HL-60/S4 treated with phorbol 12-myristate 13-acetate at 8.2 ng/mL for 4 days and 3 days (cell line): ENCODE measurements around the gene TCF7.

ENCODE experiments used
- in situ Hi-C: fragments of 300-500 bp; cut with MboI; formaldehyde crosslinking; loops from 2 replicates; pipeline ENCODE4 v1.15.0; 2022; ENCODE audit warnings: low sequenced_read_pairs

The TCF7 gene

DNA sequence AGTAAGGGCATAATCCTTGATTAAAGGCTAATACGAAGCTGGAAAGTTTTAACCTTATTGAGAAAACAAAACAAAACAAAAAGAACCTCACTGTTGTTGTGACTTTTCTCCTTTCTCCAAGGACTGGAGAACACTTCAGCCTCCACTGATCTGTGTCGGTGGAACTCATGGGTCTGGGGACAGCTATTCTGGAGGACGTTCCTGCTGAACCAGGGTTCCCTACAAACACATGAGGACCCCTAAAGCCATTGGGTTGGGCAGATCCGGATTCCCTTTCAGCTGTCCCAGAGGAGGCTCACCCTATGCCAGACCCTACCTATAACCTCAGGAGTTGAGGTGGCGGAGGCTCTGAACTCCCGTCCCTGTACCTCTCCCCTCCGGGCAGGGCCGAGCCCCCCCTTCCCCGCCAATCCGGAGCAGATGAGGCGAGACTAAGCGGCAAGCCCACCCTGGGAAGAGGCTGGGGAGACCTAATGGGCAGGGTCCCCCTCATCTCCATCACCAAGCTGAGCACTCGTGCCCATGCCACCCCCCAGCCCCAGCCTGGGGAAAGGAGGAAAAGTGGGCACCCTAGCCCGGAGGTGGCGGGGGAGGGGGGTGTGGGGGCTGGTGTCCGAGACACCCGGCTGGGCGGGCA, 1.6 kb upstream of the TCF7 start:
- in situ Hi-C loops = no loop called here

DNA sequence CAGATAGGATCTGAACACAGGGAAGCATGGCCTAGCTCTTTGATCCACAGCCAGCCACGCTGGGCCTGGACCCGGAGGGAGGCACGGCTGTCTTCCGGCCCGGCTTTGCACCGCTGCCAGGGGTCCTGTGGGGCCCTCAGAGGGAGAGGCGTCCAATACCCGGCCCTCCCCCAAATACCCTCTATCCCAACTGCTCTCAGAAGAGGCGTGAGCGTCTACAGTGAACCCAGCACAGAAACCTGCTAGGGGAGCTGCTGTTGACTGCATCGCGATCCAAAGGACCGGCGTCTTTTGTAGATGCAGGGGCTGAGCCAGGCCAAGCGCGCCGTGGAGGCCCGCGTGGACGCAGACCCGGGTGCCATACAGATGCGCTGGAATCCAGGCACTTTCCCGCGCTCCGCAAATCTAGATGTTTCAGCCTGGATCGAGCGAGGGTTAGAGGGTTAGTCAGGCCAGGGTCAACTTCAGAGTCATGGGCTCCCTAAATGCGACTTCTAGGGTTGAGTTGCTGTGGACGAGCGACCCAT, 1.1 kb upstream of the TCF7 start:
- in situ Hi-C loops = no loop called here

DNA sequence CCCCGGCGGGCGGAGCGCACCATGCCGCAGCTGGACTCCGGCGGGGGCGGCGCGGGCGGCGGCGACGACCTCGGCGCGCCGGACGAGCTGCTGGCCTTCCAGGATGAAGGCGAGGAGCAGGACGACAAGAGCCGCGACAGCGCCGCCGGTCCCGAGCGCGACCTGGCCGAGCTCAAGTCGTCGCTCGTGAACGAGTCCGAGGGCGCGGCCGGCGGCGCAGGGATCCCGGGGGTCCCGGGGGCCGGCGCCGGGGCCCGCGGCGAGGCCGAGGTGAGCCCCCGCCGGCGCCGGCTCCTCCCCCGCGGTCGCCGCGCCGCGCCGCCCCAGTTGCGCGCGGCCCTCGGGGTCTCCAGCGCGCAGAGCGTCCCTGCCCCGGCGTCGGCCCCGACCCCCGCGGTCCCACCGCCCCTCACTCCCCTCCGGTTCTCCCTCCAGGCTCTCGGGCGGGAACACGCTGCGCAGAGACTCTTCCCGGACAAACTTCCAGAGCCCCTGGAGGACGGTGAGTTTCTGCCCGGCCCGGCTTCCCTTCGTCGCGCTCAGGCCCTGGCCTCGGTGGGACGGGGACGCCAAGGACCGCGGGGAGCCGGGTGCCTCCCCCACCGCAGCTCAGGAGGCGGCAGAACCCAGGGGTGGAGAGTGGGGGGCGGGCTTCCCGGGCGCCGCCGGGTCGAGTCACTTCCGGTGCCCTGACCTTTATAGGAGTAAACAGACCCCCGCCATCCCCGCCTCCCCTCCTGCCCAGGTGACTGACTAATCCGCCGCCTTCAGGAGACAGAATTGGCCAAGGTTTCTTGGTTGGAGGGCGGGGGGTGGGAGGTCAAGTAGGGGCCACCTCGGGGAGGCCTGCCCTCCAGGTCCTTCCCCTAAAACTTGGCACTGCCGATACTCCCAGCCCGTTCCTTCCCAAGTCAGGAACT, 665 bp downstream of the TCF7 start:
- in situ Hi-C loops = no loop called here

DNA sequence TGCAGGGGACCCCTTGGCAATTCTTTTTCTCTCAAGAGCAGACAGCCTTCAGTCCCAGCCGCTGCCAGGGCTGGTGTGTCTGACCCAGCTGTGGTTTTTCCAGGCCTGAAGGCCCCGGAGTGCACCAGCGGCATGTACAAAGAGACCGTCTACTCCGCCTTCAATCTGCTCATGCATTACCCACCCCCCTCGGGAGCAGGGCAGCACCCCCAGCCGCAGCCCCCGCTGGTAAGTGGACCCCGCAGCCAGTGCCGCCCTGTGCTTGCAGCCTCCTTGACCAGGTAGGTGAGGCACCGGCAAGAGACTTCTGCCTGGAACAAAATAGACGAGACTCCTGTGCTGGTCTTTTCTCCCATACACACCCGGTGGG, 1.3 kb downstream of the TCF7 start:
- in situ Hi-C loops = no loop called here

DNA sequence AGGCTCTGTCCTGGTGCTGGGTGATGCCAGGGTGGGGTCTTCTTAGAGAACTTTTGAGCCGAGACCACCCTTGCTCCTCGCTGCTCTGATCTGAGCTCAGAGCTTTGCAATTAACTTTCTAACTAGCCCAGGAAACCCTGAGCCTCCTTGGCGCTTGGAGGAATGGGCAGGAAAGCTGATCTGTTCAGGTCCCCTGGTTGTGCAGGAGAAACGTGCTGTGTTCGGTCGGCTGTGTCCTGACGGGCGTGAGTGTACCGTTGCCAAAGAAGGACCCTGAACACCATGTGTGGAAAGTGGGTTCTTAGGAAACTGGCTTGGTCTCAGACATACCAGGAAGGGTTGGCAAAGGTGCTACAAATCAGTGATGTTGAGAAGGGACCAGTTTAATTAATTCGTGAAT, 1.8 kb downstream of the TCF7 start:
- in situ Hi-C loops = no loop called here

DNA sequence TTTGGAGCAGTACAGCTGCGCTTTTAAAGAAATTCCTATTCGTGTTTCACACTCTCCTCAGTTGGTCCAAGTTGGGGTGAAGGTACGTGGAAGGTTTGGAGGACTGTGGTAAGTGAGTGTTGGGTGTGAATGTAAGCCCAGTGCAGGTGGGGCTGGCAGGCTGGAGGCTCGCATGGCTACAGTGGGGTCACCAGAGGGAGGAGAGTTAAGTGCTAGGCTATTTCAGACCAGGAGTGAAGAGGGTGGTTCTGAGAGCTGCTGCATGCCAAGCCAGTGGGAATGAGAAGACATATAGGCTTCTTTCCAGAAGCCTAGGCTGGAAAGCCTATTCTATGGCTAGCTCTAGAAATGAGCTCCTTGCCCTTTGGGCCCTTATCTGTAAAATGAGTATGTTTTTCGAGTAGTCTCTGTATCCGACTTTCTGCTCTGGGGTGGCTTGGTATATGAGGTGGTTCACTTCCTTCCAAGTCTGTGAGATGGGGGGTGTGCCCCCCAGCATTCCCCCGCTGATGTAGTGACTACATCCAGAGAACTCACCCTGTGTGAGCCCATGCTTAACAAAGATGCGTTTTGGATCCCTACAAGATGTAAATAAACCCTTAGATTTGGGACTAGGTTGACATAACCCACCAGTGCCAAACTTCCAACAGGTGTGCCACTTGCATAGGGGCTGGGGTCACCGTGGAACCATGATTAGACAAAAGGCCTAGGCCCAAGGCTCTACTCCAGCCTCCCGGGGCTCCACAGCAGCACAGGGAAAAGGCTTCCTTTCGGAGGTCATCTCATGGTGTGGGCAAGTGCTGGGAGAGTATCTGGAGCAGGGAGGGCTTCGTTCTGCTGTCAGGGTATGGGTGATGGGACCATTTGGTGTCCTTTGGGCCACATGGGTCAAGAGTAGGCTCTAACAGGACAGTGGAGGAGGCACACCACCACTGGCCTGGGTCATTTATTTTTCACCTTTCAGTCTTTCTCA, 2.6 kb downstream of the TCF7 start:
- in situ Hi-C loops = no loop called here

DNA sequence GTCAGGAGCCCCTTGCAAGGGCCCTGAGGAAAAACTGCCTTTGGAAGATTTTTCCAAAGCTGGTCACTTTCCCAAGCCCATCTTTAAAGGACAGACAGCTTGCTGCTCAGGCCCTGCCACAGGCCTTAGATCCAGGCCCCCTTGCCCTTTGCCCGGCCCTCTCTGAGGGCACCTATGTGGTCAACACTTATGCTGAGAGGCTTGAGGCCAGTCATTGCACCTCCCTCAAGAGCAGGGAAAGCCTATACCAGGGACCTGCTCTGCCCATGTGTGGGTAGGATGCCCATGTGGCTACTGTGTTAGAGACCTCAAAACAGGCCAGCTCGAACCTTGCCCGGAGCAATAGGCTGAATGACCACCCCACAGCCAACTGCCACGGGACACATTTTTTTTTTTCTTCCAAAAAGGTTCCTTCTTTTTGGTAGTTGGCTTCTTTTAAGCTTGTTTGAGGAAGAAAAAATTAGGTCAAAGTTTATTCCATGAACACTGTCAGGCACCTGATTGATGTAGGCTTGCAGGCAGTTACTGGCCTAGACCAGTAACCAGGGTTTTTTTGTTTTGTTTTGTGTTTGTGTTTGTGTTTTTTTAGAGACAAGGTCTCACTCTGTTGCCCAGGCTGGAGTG, 3.8 kb downstream of the TCF7 start:
- in situ Hi-C loops = no loop called here

DNA sequence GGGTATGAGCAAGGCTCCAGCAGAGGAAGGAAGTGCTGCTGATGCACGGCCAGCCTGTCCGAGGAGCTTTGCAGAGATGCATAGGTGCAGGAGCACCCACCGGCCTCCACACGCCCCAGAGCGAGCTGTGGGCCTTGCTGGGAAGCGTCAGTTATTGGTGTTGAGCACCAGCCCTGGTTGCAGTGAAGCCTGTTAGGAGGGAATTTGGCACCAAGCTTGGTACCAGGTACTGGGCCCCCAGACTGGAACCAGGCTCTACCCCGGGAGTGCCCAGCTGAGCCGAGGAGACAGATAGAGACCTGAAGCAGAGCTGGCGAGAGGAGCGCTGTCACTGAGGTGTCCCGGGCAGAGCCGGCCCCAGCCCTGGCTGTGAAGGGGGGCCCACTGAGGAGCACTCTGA, 5.2 kb downstream of the TCF7 start:
- in situ Hi-C loops = no loop called here

DNA sequence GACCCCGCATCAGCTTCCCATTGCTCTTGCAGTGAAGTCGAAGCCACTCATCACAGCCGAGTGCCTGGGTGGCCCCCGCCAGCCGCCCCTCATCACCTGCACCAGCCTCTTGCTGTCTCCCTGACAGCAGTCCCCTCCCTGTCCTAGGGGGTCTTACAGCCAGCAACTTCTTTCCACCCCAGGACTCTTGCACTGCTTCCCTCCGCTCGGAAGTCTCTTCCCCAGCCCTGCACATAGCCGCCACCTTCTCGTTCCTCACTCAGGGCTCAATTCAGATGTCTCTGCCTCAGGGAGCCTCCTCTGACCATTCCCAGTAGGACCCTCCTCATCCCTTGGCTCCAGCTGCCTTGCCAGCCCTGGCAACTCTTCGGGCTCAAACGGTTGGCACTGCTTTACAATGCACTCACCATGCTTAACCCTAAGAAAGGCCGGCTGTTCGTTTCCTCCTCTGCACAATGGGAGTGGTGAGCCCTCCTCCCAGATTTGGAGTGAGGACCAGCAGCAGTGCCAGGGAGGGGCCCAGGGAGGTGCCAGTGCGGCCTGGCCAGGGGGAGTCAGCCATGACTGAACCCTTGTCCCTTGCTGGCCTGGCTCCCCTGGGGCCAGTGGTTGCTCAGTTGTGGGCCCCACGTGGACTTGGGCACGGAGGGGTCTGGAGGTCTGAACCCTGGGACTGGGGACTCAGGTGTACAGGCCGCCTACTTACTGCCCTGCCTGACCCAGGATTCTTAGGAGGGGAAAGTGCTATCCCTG, 6.1 kb downstream of the TCF7 start:
- in situ Hi-C loops = no loop called here

DNA sequence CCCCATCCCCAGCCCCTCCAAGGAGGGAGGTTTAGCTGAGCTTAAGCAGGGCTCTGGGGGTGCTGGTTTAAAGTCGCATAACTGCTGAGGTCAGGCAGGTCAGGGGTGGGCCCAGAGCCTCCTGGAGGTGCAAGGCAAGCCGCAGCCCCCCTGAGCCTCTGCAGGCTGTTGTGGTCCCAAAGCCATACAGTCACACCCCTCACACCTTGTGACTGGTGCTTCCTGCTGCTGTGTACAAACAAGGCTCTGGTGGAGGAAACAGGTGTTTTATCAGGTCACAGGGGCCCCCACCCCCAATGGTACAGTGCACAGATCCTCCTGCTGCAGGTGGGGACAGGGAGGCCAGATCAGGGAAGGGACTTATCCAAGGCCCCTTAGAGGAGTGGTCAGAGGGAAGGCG, 8.0 kb downstream of the TCF7 start:
- in situ Hi-C loops = no loop called here

DNA sequence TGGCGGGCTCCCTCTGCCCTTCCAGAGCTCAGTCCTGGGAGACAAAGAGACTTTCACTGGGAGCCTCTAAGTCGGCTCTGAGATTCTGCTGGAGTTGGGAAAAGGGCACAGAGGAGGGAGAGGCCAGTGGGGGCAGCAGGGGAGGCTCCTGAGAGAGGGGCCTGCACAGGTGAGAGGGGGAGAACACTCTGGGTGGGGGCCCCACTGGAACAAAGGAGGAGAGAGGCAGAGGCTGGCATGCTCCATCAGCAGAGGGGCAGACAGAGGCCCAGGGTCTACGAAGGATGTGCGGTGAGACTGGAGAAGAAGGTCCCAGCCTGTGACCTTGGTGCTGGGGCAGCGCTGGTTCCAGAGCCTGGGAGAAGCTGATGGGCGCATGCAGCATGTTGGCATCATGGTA, 8.9 kb downstream of the TCF7 start:
- in situ Hi-C loops = no loop called here

DNA sequence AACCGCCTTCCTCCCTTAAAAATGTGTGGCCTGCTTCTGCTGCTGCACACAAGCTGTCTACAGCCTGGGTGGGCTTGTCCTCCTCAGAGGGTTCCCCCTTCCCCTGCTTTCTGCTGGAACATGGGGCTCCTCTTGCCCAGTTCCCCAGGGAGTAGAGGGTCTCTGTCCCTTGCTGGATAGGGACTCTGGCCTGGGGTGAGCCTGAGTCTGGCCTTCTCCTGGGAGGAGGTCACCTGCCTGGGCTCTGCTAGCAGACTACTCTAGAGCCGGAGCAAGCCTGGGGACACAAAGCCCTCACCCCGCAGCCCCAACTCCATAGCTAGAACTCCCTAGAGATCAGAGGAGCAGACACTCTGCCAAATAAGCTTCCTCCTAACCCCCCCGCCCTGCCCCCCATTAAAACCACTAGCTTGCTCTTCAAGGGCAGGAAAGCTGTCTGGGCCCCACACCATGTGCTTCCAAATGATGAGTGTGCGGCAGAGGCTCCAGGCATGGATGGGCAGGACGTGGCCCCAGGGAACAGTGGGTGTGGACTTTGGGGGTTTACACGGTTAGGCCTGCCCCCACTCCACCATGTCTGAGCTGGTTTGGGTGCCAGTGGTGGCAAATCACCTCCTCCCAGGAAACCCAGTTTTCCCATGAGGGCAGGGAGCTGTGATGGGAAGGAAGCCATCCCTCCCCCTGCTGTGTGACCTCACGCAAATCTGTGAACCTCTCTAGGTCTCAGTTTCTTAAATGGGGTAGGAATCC, 10.0 kb downstream of the TCF7 start:
- in situ Hi-C loops = no loop called here

DNA sequence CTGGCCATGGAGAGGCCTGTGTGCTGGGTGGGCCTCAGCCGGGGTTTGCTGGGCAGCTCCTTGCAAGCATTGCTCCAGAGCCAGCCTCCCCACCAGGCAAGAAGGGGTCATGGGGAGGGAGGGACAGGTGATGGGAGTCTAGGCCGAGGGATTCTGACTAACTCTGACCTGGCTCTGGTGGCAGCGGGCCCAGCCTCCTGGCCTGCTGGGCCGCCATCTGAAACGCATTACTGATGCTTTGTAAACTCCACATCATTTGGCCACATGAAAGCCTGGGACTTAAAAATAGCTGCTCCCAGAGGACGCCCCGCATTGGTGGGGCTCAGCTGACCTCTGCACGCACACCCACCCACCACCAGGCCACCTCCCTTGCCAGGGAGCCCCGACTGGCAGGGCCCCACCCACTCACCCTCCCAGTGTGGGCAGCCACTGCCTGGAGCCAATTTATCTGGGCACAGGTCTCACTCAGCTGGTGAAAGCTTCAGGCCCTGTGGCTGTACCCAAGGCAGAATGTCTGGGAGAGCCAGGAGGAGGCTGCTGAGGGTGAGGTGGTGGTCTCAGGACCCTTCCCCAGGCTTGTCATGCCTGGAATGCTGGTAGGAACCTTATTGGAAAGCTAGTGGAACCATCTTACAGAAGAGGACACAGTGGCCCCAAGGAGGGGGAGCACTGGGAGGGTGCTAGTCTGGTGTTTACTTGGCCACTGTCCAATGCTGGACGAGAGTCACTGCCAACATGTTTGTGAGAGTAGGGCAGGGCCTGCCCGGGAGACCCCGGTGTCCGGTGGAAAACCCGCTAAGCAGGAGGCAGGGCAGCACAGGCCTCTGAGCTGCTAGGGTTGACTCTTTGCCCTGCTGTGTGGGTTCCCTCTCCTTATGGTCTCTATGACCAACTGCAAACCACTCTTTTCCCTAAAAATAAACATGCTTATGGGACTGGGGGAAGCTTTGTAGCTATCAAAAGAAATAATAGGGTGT, 10.8 kb downstream of the TCF7 start:
- in situ Hi-C loops = no loop called here

DNA sequence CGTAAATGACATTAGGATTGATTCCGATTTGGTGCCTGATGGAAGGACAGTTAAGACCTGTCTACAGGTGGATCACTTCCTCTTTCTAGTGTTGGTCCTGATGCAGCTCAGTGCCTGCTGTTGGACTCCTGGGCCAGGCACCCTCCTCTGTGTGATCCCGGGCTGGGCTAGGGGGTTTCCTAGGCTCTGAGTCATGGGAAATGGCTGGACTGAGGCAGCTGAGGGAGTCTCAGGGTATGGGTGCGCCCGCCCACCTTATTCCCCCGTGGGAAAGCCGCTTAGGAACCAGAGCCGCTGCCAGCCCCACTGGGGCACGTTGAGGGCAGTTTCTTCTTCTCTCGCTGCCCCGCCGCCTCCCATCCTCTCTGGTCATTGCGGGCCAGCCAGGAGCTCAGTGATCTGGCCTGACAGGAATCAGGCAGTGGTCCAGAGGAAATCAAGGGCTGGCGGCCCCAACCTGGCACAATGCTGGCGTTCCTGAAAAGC, 12.9 kb downstream of the TCF7 start:
- in situ Hi-C loops = no loop called here

DNA sequence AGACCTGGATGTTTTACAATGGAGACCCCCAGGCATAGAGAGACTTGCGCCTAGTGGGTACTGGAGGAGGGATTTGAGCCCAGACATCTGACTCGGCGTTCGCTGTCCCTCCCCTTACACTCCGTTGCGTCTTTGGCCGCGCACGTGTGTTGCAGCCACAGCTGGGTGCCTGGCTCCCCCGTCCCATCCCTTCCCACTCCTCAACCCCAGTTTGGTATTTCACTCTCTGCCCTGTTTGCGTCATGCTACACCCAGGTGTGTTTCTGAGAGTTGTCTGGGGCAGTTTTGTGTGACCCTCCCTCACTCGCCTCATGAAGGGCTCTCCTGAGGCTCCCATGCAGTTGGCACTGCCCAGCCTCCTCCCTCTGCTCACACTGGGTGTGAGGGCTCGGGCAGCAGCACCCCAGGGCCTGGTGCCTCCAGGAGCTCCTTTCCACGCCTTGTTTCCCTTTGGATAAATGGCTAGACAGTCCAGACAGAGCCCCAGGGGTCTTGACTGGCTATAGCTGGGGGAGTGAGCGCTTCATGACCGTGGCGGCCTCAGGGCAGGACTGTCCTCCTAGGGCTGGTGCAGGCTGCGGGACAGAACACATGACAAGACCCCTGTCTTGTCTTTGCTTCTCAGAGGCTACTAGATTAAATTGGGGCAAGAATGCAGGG, 13.6 kb downstream of the TCF7 start:
- in situ Hi-C loops = no loop called here

DNA sequence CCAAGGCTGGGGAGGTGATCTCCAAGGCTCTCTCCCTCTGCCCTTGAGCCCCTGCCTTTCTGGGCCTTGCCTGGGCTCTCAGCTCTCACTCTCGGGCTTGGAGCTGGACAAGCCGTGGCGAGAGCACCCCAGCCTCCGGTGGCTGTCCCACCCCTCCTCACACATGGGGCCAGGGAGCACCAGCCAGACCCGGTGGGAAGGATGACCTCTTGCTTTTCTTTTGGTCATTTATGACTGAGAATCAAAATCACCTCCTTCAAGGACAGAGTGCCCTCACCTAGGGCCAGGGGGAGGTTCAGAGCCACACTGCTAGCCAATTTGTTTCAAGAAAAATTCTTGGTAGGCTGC, 14.1 kb downstream of the TCF7 start:
- in situ Hi-C loops = no loop called here

DNA sequence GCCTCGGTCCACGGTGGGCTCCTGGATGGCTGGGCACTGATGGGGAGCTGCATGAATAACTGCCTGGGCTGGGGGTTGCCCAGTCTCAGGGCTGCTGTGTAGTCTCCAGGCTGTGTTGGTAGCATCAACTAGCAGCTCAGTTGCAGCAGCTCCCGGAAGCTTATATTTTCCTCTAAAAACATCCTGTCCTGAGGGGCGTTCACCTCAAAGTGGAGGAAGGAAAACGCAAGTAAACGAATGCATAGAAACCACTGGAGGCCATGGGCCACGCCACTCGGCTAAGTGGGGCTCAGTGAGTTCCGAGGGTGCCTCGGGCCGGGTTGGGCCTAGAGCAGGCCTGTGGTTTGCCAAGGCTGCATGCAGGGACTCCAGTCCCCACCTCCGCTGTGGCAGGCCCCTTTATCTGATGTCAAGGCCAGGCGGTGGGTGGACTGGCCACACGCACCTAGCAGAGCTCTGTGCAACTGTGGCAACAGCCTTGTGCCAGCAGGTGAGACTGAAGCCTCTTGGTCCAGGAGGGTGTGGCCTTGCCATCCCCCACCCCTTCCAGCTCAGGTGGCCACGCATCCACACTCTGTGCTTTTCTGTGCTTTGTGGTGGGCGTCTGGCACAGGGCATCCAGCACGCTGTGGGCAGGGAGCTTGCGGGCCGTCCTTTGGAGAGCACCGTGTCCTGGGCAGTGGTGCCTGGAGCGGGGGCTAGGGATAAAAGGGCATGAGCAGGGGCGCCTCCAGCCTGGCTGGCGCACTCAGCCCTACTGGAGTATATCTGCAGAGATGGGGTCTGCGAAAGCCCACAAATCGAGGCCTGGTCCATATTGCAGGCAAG, 15.1 kb downstream of the TCF7 start:
- in situ Hi-C loops = no loop called here
